ENCODE results near the gene USP49.

Gene USP49

DNA sequence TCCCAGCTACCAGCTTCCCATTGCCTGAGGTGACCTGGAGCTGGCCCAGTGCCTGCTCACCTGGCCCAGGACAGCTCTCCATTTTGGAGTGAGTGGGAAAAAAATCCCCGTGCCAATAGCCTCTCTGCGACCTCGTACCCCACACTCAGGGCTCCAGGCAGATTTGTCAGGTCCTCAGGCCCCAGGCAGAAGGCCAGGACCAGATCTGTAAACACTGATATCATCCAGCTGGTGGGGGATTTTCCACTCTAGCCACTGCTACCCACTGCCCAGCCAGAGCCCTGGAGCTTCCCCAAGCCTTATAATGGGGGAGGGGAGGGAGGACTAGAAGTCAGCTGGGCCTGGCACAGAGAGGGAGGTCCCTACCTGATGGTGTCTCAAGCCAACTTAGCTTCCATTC, 146.6 kb downstream of the USP49 start:
- H3K27ac ChIP-seq (replicated peaks), result no peak overlapping the region
- DNase-seq (ENCODE audit: low read depth in 1 of 2, low spot score in 1 of 2), result no peak
- no peak overlapping the region for H3K4me3 ChIP-seq (replicated peaks; ENCODE audit: insufficient read depth, low read length)
- no peaks in the 10 kb centered on the region for H3K27me3 ChIP-seq (ENCODE audit: insufficient read depth, poor library complexity, severe bottlenecking)
- TF ChIP-seq POLR2AphosphoS5 (IDR thresholded peaks at IDR 0.05; ENCODE audit: low read depth), result no peak
- TF ChIP-seq, protein P1, sequence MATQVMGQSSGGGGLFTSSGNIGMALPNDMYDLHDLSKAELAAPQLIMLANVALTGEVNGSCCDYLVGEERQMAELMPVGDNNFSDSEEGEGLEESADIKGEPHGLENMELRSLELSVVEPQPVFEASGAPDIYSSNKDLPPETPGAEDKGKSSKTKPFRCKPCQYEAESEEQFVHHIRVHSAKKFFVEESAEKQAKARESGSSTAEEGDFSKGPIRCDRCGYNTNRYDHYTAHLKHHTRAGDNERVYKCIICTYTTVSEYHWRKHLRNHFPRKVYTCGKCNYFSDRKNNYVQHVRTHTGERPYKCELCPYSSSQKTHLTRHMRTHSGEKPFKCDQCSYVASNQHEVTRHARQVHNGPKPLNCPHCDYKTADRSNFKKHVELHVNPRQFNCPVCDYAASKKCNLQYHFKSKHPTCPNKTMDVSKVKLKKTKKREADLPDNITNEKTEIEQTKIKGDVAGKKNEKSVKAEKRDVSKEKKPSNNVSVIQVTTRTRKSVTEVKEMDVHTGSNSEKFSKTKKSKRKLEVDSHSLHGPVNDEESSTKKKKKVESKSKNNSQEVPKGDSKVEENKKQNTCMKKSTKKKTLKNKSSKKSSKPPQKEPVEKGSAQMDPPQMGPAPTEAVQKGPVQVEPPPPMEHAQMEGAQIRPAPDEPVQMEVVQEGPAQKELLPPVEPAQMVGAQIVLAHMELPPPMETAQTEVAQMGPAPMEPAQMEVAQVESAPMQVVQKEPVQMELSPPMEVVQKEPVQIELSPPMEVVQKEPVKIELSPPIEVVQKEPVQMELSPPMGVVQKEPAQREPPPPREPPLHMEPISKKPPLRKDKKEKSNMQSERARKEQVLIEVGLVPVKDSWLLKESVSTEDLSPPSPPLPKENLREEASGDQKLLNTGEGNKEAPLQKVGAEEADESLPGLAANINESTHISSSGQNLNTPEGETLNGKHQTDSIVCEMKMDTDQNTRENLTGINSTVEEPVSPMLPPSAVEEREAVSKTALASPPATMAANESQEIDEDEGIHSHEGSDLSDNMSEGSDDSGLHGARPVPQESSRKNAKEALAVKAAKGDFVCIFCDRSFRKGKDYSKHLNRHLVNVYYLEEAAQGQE (IDR thresholded peaks at IDR 0.05; ENCODE audit: insufficient replicate concordance, low read depth), result no peak
- no peak for TF ChIP-seq GABPA (IDR thresholded peaks at IDR 0.05; ENCODE audit: low read depth)
- no peak for TF ChIP-seq SPI1 (IDR thresholded peaks at IDR 0.05; ENCODE audit: borderline replicate concordance, low read depth)
- TF ChIP-seq, protein P2, sequence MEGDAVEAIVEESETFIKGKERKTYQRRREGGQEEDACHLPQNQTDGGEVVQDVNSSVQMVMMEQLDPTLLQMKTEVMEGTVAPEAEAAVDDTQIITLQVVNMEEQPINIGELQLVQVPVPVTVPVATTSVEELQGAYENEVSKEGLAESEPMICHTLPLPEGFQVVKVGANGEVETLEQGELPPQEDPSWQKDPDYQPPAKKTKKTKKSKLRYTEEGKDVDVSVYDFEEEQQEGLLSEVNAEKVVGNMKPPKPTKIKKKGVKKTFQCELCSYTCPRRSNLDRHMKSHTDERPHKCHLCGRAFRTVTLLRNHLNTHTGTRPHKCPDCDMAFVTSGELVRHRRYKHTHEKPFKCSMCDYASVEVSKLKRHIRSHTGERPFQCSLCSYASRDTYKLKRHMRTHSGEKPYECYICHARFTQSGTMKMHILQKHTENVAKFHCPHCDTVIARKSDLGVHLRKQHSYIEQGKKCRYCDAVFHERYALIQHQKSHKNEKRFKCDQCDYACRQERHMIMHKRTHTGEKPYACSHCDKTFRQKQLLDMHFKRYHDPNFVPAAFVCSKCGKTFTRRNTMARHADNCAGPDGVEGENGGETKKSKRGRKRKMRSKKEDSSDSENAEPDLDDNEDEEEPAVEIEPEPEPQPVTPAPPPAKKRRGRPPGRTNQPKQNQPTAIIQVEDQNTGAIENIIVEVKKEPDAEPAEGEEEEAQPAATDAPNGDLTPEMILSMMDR (IDR thresholded peaks at IDR 0.05; ENCODE audit: insufficient read depth, low read length), result no peak

DNA sequence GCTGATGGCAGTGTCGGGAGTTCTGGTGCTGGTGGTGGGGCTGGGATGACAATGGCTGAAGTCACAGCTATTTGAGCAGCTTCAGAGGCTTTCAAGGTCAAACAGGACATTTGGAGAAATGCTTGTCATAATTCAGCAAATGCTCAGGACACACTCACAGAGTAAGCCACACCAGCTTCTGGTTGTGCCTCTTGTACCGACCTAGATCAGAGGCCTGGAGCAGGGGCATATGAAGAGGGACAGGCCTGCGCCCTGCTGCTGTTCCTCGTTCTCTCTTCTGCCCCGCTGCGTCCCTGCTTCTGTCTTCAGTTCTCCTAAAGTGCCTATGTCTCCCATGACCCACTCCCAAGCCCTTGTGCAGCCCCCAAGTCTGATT, 147.1 kb downstream of the USP49 start:
- TF ChIP-seq GABPA (IDR thresholded peaks at IDR 0.05; ENCODE audit: low read depth) (no peak), SPI1 (IDR thresholded peaks at IDR 0.05; ENCODE audit: borderline replicate concordance, low read depth) (no peak), POLR2AphosphoS5 (IDR thresholded peaks at IDR 0.05; ENCODE audit: low read depth) (no peak)
- TF ChIP-seq, protein P1 (IDR thresholded peaks at IDR 0.05; ENCODE audit: insufficient replicate concordance, low read depth), result no peak
- TF ChIP-seq, protein P2 (IDR thresholded peaks at IDR 0.05; ENCODE audit: insufficient read depth, low read length), result no peak
- Histone ChIP-seq H3K27ac (replicated peaks) (no peak overlapping the region), H3K4me3 (replicated peaks; ENCODE audit: insufficient read depth, low read length) (no peak overlapping the region), H3K27me3 (ENCODE audit: insufficient read depth, poor library complexity, severe bottlenecking) (no peaks in the 10 kb centered on the region)
- no peak for DNase-seq (ENCODE audit: low read depth in 1 of 2, low spot score in 1 of 2)

DNA sequence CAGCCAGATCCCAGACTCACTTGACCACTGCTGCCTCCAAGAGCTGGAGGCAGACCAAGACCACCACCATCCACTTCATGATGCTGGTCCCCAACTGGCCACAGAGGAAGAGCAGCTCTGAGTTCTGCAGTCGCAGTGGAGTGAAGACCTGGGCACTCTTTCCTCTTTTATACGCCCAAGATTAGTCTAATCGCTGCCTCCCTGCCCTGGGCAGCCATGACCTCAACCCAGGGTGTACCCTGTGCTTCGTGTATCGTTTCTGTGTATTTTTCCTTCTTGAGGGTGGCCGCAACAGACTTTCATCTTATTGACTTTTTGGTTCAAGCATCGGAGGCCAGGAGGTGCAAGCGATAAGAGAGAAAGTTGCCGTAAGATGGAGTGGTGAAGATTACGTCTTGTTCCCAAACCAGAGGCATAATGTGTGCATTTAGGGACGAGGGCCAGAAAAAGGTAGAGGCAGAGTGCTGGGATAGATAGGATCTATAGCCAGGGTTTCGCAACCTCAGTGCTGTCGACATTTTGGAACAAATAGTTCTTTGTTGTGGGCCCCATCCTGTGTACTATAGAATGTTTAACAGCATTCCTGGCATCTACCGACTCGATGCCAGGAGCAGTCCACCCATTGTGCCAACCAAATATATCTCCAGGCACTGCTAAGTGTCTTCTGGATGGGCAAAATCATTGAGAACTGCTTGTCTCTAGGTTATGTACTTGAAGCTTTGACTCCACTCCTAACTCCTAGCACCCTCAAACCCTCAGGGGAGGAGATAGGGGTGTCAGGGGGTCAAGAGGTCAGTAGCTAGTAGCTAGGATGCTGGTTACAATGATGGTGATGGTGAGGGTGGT, 147.7 kb downstream of the USP49 start, which contains the start of gene PGC:
Gene PGC, minus strand, starts transcription at position 142 of the 846 bp plus-strand sequence. Its CDS starts 63 bp downstream, at position 79.
- H3K4me3 ChIP-seq (replicated peaks; ENCODE audit: insufficient read depth, low read length), result no peak within 1 kb of the TSS
- TF ChIP-seq SPI1 (IDR thresholded peaks at IDR 0.05; ENCODE audit: borderline replicate concordance, low read depth) (no peak), POLR2AphosphoS5 (IDR thresholded peaks at IDR 0.05; ENCODE audit: low read depth) (no peak), GABPA (IDR thresholded peaks at IDR 0.05; ENCODE audit: low read depth) (no peak)
- TF ChIP-seq, protein P2 (IDR thresholded peaks at IDR 0.05; ENCODE audit: insufficient read depth, low read length), result no peak
- TF ChIP-seq, protein P1 (IDR thresholded peaks at IDR 0.05; ENCODE audit: insufficient replicate concordance, low read depth), result no peak
- H3K27me3 ChIP-seq (ENCODE audit: insufficient read depth, poor library complexity, severe bottlenecking), result no peaks in the 10 kb centered on the region
- H3K27ac ChIP-seq (replicated peaks), result no peak within 1 kb of the TSS
- DNase-seq (ENCODE audit: low read depth in 1 of 2, low spot score in 1 of 2), result no peak
